WTC11 (cell line): ENCODE data around the gene ELMO3. TPM values are rescaled to one million over a fixed set of nuclear protein-coding genes. Genes with fewer than 3 reads are reported as not detected.

Experiments
- ATAC-seq: fragments of 200-7000 bp; cut with Tn5 transposase; 2 replicates; pipeline ENCODE4 v1.10.0; 2021; ENCODE audit warnings: mild to moderate bottlenecking, moderate library complexity
- CTCF ChIA-PET: fragments of 300-600 bp; sonication (Branson Sonifier 250); formaldehyde crosslinking; loops from one replicate; lab custom pipeline; 2021; ENCODE audit warnings: antibody characterized with exemption; lab: Charles Lee
- POLR2A ChIA-PET: fragments of 350-600 bp; sonication (Branson Sonifier 250); formaldehyde crosslinking; loops from one replicate; lab custom pipeline; 2021; ENCODE audit warnings: antibody characterized with exemption; lab: Charles Lee
- DNase-seq: peaks from one replicate; pipeline ENCODE4 v3.0.0; 2021; ENCODE audit warnings: low spot score
- H3K27ac Mint-ChIP-seq: 2 replicates; pipeline ENCODE4 v1.8.0; 2021; ENCODE audit warnings: mixed read lengths
- H3K27me3 Mint-ChIP-seq: 2 replicates; pipeline ENCODE4 v1.8.0; 2021; ENCODE audit warnings: low read depth, mild to moderate bottlenecking, moderate library complexity, mixed read lengths
- H3K36me3 Mint-ChIP-seq: 2 replicates; pipeline ENCODE4 v1.8.0; 2021; ENCODE audit warnings: mixed read lengths
- H3K4me1 Mint-ChIP-seq: 2 replicates; pipeline ENCODE4 v1.8.0; 2022; ENCODE audit warnings: mixed read lengths
- H3K4me3 Mint-ChIP-seq: 2 replicates; pipeline ENCODE4 v1.8.0; 2021; ENCODE audit warnings: mild to moderate bottlenecking, moderate library complexity, mixed read lengths
- H3K9me3 Mint-ChIP-seq: 2 replicates; pipeline ENCODE4 v1.8.0; 2021; ENCODE audit warnings: mixed read lengths
- AR ChIP-seq: fragments of 250-450 bp; sonication (Bioruptor Pico); IDR thresholded peaks from 2 replicates; pipeline ENCODE4 v1.9.0; 2021; ENCODE audit warnings: mild to moderate bottlenecking
- ATF3 ChIP-seq: sonication (generic); formaldehyde crosslinking; conservative IDR thresholded peaks from 2 replicates; pipeline ENCODE4 v1.8.1; 2022; ENCODE audit warnings: mild to moderate bottlenecking, missing genetic modification reagents
- CREB1 ChIP-seq: sonication (generic); formaldehyde crosslinking; IDR thresholded peaks from 2 replicates; pipeline ENCODE4 v1.8.0; 2023; ENCODE audit warnings: mild to moderate bottlenecking, missing genetic modification reagents
- ETV6 ChIP-seq: sonication (generic); formaldehyde crosslinking; IDR thresholded peaks from 2 replicates; pipeline ENCODE4 v1.8.1; 2022; ENCODE audit warnings: mild to moderate bottlenecking, missing genetic modification reagents
- GTF2I ChIP-seq: fragments of 250-450 bp; sonication (Bioruptor Pico); conservative IDR thresholded peaks from 2 replicates; pipeline ENCODE4 v1.4.0; 2021; ENCODE audit warnings: mild to moderate bottlenecking
- IRF2 ChIP-seq: sonication (generic); formaldehyde crosslinking; IDR thresholded peaks from 2 replicates; pipeline ENCODE4 v1.8.0; 2022; ENCODE audit warnings: low read depth, missing genetic modification reagents, borderline replicate concordance
- MLX ChIP-seq: sonication (generic); formaldehyde crosslinking; IDR thresholded peaks from 2 replicates; pipeline ENCODE4 v1.8.1; 2023; ENCODE audit warnings: mild to moderate bottlenecking, missing genetic modification reagents, moderate library complexity
- MXD4 ChIP-seq: fragments of 250-450 bp; sonication (Bioruptor Pico); IDR thresholded peaks from 2 replicates; pipeline ENCODE4 v1.8.0; 2021; ENCODE audit warnings: mild to moderate bottlenecking, moderate library complexity, borderline replicate concordance
- NFATC4 ChIP-seq: fragments of 250-450 bp; sonication (Bioruptor Pico); IDR thresholded peaks from 2 replicates; pipeline ENCODE4 v1.9.0; 2021; ENCODE audit warnings: mild to moderate bottlenecking
- NR3C1 ChIP-seq: sonication (generic); formaldehyde crosslinking; conservative IDR thresholded peaks from 2 replicates; pipeline ENCODE4 v1.8.1; 2023; ENCODE audit warnings: low read depth, mild to moderate bottlenecking, missing genetic modification reagents
- PRDM15 ChIP-seq: sonication (generic); formaldehyde crosslinking; IDR thresholded peaks from 2 replicates; pipeline ENCODE4 v1.8.0; 2022; ENCODE audit warnings: missing genetic modification reagents
- SP1 ChIP-seq: sonication (generic); formaldehyde crosslinking; conservative IDR thresholded peaks from 2 replicates; pipeline ENCODE4 v1.8.1; 2022; ENCODE audit warnings: missing genetic modification reagents
- STAT6 ChIP-seq: sonication (generic); formaldehyde crosslinking; conservative IDR thresholded peaks from 2 replicates; pipeline ENCODE4 v1.8.1; 2023; ENCODE audit warnings: mild to moderate bottlenecking, low read depth, missing genetic modification reagents, moderate library complexity
- TEAD4 ChIP-seq: sonication (generic); formaldehyde crosslinking; IDR thresholded peaks from 2 replicates; pipeline ENCODE4 v1.8.0; 2022; ENCODE audit warnings: mild to moderate bottlenecking, missing genetic modification reagents
- ZMAT4 ChIP-seq: fragments of 250-450 bp; sonication (Bioruptor Pico); IDR thresholded peaks from 2 replicates; pipeline ENCODE4 v1.9.0; 2021; ENCODE audit warnings: mild to moderate bottlenecking
- ZNF138 ChIP-seq: sonication (generic); formaldehyde crosslinking; conservative IDR thresholded peaks from 2 replicates; pipeline ENCODE4 v1.8.1; 2022; ENCODE audit warnings: mild to moderate bottlenecking, moderate library complexity, missing genetic modification reagents
- ZNF232 ChIP-seq: sonication (generic); formaldehyde crosslinking; IDR thresholded peaks from 2 replicates; pipeline ENCODE4 v1.8.0; 2022; ENCODE audit warnings: mild to moderate bottlenecking, missing genetic modification reagents
- ZNF263 ChIP-seq: sonication (generic); formaldehyde crosslinking; IDR thresholded peaks from 2 replicates; pipeline ENCODE4 v1.8.1; 2022; ENCODE audit warnings: low read depth, mild to moderate bottlenecking, moderate library complexity, missing genetic modification reagents
- total RNA-seq: library from RNA; stranded (reverse); gene quantifications from 3 replicates; pipeline ENCODE4 v1.2.3, GENCODE V29; 2021
- TF ChIP-seq, protein P1 (sequence below): sonication (generic); formaldehyde crosslinking; IDR thresholded peaks from 2 replicates; pipeline ENCODE4 v1.8.1; 2023; ENCODE audit warnings: mild to moderate bottlenecking, missing genetic modification reagents
- TF ChIP-seq, protein P2 (sequence below): sonication (generic); formaldehyde crosslinking; IDR thresholded peaks from 2 replicates; pipeline ENCODE4 v1.8.1; 2022; ENCODE audit warnings: low read depth, mild to moderate bottlenecking, moderate library complexity, missing genetic modification reagents, borderline replicate concordance

The ELMO3 gene
- total RNA-seq, 1 experiment from 2014 or later = 13.6 TPM

DNA sequence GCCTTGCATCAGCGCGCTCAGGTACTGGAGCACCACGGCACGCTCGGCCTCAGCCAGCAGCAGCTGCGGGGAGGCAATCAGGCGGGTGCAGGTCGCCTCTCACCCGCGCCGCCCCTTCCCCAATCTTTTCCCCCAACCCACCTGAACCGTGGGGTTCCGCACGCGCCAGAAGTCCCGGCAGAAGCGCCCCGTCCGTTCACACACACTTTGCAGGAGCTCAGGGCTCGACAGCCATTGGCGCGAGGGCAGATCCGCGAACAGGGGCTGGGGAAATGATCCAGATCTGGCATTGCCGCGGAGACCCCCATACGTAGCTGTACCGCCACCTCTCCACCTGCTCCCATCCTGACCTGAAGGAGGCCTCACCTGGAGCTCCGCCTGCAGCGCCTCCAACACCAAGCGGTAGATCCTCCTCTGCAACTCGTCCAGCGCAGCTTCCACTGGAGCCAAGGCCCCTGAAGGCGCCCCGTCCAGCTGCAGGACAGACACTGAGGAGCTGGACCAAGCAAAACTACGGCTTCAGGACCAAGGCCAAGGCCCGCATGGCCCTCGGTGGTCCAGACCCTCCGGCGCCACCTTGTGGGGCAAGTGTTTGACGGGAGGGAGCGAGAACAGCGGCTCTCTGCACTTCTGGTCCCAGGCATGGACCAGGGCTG, 13.8 kb upstream of the ELMO3 start (continued):
- TF ChIP-seq ATF3 (CRISPR knock-in tag) (no peak), NFATC4 (CRISPR knock-in tag) (no peak), NR3C1 (CRISPR knock-in tag) (no peak), ZNF263 (CRISPR knock-in tag) (peak; percentile 59; the same call in 1 of the 2 replicates), MXD4 (CRISPR knock-in tag) (no peak), AR (no peak), TEAD4 (CRISPR knock-in tag) (peak; percentile 72; the same call in 1 of the 2 replicates), ZNF232 (peak; percentile 93), MLX (CRISPR knock-in tag) (0 out of 2 replicates have a peak, but pooled peaks have one; percentile 39), GTF2I (CRISPR knock-in tag) (no peak), STAT6 (no peak), SP1 (peak; percentile 72)
- TF ChIP-seq, protein P1, sequence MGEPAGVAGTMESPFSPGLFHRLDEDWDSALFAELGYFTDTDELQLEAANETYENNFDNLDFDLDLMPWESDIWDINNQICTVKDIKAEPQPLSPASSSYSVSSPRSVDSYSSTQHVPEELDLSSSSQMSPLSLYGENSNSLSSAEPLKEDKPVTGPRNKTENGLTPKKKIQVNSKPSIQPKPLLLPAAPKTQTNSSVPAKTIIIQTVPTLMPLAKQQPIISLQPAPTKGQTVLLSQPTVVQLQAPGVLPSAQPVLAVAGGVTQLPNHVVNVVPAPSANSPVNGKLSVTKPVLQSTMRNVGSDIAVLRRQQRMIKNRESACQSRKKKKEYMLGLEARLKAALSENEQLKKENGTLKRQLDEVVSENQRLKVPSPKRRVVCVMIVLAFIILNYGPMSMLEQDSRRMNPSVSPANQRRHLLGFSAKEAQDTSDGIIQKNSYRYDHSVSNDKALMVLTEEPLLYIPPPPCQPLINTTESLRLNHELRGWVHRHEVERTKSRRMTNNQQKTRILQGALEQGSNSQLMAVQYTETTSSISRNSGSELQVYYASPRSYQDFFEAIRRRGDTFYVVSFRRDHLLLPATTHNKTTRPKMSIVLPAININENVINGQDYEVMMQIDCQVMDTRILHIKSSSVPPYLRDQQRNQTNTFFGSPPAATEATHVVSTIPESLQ = no peak

- ChIA-PET CTCF (interaction anchor here (0.6 to 4.4 kb wide), 30 partner anchors 11 to 355 kb away, joined by 3 to 88 read pairs (median 6); partner anchors contain the start of genes B3GNT9, CES3, ELMO3 and FBXL8), POLR2A (interaction anchor here (1.2 to 2.1 kb wide), 5 partner anchors 10 to 35 kb away, joined by 3 to 8 read pairs (median 6); partner anchors contain the start of genes B3GNT9 and NOL3)
- TF ChIP-seq ETV6 (CRISPR knock-in tag) (0 out of 2 replicates have a peak, but pooled peaks have one; percentile 25), CREB1 (CRISPR knock-in tag) (0 out of 2 replicates have a peak, but pooled peaks have one; percentile 4), IRF2 (no peak), PRDM15 (no peak), GTF2I (CRISPR knock-in tag) (no peak), ZNF138 (CRISPR knock-in tag) (no peak), ZMAT4 (CRISPR knock-in tag) (no peak)
- TF ChIP-seq, protein P2, sequence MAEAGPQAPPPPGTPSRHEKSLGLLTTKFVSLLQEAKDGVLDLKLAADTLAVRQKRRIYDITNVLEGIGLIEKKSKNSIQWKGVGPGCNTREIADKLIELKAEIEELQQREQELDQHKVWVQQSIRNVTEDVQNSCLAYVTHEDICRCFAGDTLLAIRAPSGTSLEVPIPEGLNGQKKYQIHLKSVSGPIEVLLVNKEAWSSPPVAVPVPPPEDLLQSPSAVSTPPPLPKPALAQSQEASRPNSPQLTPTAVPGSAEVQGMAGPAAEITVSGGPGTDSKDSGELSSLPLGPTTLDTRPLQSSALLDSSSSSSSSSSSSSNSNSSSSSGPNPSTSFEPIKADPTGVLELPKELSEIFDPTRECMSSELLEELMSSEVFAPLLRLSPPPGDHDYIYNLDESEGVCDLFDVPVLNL = no peak
Observed at GRCh38 chr16:67185651-67186134, 13.2 kb upstream of the ELMO3 start.

More at GRCh38 chr16:67185651-67186134, 13.2 kb upstream of the ELMO3 start:
- DNase-seq = no peak
- Mint-ChIP-seq H3K4me1 (peaks cover 23% of the 10 kb centered on the region), H3K4me3 (peak overlapping the region; percentile 82), H3K27me3 (peaks cover 29% of the 10 kb centered on the region), H3K36me3 (no peaks in the 10 kb centered on the region), H3K27ac (no peak overlapping the region), H3K9me3 (no peaks in the 10 kb centered on the region)
- no peak for ATAC-seq
